Esophagus squamous epithelium (tissue), 5 donors: ENCODE data around the gene STXBP6. TPM values are rescaled to one million over a fixed set of nuclear protein-coding genes. Genes with fewer than 3 reads are reported as not detected.

Experiments used
- DNase-seq: peaks from one replicate; lab custom pipeline; 2025; lab: John Stamatoyannopoulos, UW
- H3K27ac ChIP-seq, 4 donors: fragments of 200-600 bp; sonication (generic); one replicate each; pipeline ENCODE4 v1.5.1; 2016 to 2019; ENCODE audit warnings: mild to moderate bottlenecking in 1 of 4
- H3K27me3 ChIP-seq, 4 donors: fragments of 200-600 bp; sonication (generic); 1 replicate in 3 of 4; 2 replicates in 1 of 4; pipeline versions ENCODE4 v1.5.1 to v1.6.0; 2017 to 2021; ENCODE audit warnings: antibody characterized with exemption in 1 of 4
- H3K36me3 ChIP-seq, 3 donors: fragments of 200-600 bp; sonication (generic); one replicate each; pipeline ENCODE4 v1.5.1; 2016 to 2019
- H3K4me1 ChIP-seq, 3 donors: fragments of 200-600 bp; sonication (generic); one replicate each; pipeline ENCODE4 v1.5.1; 2017 to 2019
- H3K4me3 ChIP-seq, 4 donors: fragments of 200-600 bp; sonication (generic); 1 replicate in 3 of 4; 2 replicates in 1 of 4; pipeline ENCODE4 v1.5.1; 2016 to 2019; ENCODE audit warnings: mild to moderate bottlenecking in 2 of 4, moderate library complexity in 1 of 4
- H3K9me3 ChIP-seq, 3 donors: fragments of 200-600 bp; sonication (generic); one replicate each; pipeline ENCODE4 v1.5.1; 2016 to 2019
- POLR2A ChIP-seq, 4 donors: fragments of 450-650 bp; IDR thresholded peaks; one replicate each; pipeline ENCODE4 v1.6.1; 2017; ENCODE audit warnings: antibody characterized with exemption in 4 of 4, mild to moderate bottlenecking in 4 of 4, moderate library complexity in 3 of 4
- WGBS, 2 donors: methylation state at CpG; one replicate each; pipeline ENCODE4 v1.1.5; 2018; 5-methylcytosine and 5-hydroxymethylcytosine counted together
- intact Hi-C: fragments of 100-400 bp; cut with DNase I; formaldehyde crosslinking; loops from one replicate; pipeline ENCODE4 v1.15.0; 2022
- total RNA-seq, 4 donors: library from RNA; depleted of rRNA; stranded (reverse); fragments of >200 nt; gene quantifications; one replicate each; pipeline ENCODE4 v1.1.0, GENCODE V29; 2016
- TF ChIP-seq, protein P1 (sequence below), 6 experiments: fragments of 450-650 bp in 4 of 6; fragments of 200-600 bp in 2 of 6; sonication (generic) in 2 of 6; IDR thresholded peaks; one replicate each; pipeline ENCODE4 v1.5.1; 2016 to 2019; ENCODE audit warnings: antibody characterized with exemption in 6 of 6, mild to moderate bottlenecking in 4 of 6, moderate library complexity in 4 of 6
- donor health status: DM: yes; HTN: yes; CAD: no.

The STXBP6 gene
- total RNA-seq, 4 donors from 2014 or later = 1.2 to 9.7 (median 2.8) TPM

DNA sequence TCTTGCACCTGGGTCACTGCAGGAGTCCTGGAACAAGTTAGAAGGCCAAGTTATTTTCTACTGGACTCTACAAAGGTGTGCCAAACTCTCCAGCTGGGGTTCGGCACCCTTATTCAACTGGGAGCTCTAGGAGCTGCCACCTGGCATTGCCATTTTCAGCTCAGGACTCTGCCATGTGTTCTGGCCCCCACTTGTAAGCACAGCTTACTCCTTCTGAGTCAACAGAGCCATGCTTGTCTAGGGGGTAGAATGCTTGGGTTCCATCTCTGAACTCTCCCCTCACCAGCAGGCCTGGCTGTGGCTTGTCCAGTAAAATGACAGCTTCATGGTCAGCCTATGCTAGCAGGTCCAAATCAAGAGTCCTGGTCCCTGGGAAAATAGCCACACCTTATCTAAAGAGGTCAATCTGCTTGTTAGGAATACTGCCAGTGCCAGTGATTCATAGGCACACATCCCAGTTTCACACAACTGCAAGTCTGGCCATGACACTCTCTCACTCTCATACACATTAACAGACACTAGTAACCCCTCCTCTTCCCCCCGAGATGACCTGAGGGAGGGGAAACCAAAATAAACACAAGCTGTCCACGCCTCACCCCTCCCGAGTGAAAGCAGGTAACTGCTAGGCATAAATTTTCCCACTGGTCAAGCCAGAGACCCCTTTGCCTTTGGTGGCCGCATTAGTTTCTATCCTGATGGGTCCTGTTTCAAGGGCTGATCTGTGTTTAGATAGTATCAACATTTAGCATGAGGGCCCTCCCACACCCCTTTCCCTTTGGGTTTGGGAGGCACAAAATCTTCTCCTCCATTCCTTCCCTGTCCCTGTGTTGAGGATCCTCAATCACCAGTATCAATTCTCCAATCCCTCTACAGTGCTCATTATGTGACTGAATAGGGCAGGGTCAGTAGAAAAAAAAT is 233.7 kb downstream of the STXBP6 start:
- intact Hi-C loops = no loop called here
- H3K27ac ChIP-seq = peak overlapping the region in 1 of 4 donors; percentile 39
- no peak overlapping the region for H3K4me3 ChIP-seq
- 44 to 59% methylated on average over 4 to 5 of the region's 5 CpGs for WGBS, 2 donors
- no peaks in the 10 kb centered on the region for H3K36me3 ChIP-seq
- no peaks in the 10 kb centered on the region for H3K27me3 ChIP-seq
- TF ChIP-seq POLR2A (IDR thresholded peaks at IDR 0.05) = no peak
- TF ChIP-seq, protein P1, sequence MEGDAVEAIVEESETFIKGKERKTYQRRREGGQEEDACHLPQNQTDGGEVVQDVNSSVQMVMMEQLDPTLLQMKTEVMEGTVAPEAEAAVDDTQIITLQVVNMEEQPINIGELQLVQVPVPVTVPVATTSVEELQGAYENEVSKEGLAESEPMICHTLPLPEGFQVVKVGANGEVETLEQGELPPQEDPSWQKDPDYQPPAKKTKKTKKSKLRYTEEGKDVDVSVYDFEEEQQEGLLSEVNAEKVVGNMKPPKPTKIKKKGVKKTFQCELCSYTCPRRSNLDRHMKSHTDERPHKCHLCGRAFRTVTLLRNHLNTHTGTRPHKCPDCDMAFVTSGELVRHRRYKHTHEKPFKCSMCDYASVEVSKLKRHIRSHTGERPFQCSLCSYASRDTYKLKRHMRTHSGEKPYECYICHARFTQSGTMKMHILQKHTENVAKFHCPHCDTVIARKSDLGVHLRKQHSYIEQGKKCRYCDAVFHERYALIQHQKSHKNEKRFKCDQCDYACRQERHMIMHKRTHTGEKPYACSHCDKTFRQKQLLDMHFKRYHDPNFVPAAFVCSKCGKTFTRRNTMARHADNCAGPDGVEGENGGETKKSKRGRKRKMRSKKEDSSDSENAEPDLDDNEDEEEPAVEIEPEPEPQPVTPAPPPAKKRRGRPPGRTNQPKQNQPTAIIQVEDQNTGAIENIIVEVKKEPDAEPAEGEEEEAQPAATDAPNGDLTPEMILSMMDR (IDR thresholded peaks at IDR 0.05) = no peak
- H3K9me3 ChIP-seq = no peaks in the 10 kb centered on the region
- H3K4me1 ChIP-seq = peaks cover 0 to 23% (median 0%) of the 10 kb centered on the region in 3 donors
- DNase-seq = no peak

DNA sequence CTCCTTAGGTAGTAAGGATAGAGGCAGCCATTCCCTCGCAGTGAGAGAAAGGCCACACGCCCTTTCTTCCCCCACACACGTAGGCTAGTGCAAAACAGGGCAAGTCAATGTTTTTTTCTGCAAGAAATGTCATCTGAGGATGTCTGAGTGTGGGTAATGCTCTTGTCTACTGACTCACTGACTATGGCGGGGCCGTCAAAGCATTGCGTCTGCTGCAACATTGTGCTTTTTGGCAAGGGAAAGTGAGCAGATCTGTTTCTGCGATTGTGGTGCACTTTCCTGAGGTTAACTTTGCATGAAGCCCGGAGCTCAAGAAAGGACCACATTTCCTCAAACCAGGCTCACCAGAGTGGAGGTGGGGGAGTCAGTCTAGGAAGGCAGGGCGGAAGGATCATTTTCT is 234.4 kb downstream of the STXBP6 start:
- Histone ChIP-seq H3K4me3 (no peak overlapping the region), H3K36me3 (no peaks in the 10 kb centered on the region), H3K27ac (no peak overlapping the region), H3K4me1 (peaks cover 0 to 23% (median 0%) of the 10 kb centered on the region in 3 donors), H3K27me3 (no peaks in the 10 kb centered on the region), H3K9me3 (no peaks in the 10 kb centered on the region)
- TF ChIP-seq, protein P1 (IDR thresholded peaks at IDR 0.05) = no peak
- TF ChIP-seq POLR2A (IDR thresholded peaks at IDR 0.05) = no peak
- no peak for DNase-seq
- 84 to 92% methylated on average over 6 to 9 of the region's 9 CpGs for WGBS, 2 donors
- intact Hi-C loops = no loop called here

DNA sequence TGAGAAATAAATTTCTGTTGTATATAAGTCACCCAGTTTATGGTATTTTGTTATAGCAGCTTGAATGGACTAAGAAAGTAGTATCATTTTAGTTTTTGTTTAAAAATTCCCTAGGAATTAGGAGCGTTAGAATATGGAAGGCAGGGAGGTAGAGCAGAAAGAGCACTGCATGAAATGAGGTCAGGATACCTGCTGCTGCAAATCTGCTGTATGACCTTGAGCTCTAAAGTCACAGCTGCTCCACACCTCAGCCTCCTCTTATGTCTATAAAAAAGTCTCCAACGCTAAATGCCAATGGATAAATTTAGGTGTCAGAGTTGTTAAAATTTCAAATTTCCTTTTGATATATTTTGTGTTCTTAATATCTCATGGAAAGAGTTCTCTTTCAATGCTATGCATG is 235.0 kb downstream of the STXBP6 start:
- peaks cover 0 to 27% (median 0%) of the 10 kb centered on the region in 3 donors for H3K4me1 ChIP-seq
- no peak for DNase-seq
- H3K36me3 ChIP-seq = no peaks in the 10 kb centered on the region
- no peak overlapping the region for H3K4me3 ChIP-seq
- no peak for TF ChIP-seq POLR2A (IDR thresholded peaks at IDR 0.05)
- TF ChIP-seq, protein P1 (IDR thresholded peaks at IDR 0.05) = no peak
- intact Hi-C loops = no loop called here
- 86 to 100% methylated on average over 2 of the region's 2 CpGs for WGBS, 2 donors
- H3K27ac ChIP-seq = no peak overlapping the region
- H3K9me3 ChIP-seq = no peaks in the 10 kb centered on the region
- H3K27me3 ChIP-seq = no peaks in the 10 kb centered on the region

DNA sequence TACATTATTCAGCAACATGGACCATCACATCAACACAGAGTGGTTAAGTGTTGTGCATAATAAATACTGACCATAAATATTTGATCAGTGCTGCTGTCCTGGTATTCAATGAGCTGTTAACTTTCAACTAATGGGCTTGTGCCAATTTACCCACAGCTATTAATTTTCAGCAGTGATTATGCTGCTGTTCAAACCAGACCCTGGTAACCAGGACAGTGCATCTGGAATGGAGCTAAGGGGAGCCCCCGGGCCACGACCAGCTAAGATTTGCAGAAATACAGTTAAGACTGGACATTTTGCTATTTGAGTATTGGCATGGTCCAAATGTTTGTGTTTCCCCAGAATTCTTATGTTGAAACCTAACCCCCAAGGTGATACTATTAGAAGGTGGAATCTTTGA is 235.6 kb downstream of the STXBP6 start:
- H3K27me3 ChIP-seq = no peaks in the 10 kb centered on the region
- DNase-seq = no peak
- 86 to 100% methylated on average over 1 of the region's 2 CpGs for WGBS, 2 donors
- H3K9me3 ChIP-seq = no peaks in the 10 kb centered on the region
- H3K27ac ChIP-seq = no peak overlapping the region
- H3K4me1 ChIP-seq = peaks cover 0 to 27% (median 0%) of the 10 kb centered on the region in 3 donors
- TF ChIP-seq POLR2A (IDR thresholded peaks at IDR 0.05) = no peak
- TF ChIP-seq, protein P1 (IDR thresholded peaks at IDR 0.05) = no peak
- H3K36me3 ChIP-seq = no peaks in the 10 kb centered on the region
- intact Hi-C loops = no loop called here
- no peak overlapping the region for H3K4me3 ChIP-seq

DNA sequence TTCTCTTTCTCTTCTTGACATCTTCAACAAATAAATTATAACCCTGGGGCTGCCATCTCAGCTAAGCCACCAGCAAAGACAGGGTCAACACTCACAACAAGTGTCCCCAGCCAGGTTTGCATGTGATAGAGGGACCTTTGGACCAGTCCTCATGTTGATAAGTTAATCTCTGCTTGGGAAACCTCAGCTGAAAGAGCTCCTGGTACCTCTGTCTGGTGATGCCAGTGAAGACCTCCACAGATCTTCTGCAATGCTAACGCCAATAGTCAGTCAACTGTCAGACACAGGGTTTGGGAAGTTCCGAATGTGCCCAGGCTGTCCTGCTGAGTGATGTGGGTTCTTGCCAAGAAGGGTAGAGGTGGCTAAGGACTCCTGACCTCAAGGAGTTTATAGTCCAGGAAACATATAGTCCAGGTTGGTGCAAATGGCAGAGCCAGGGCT is 236.1 kb downstream of the STXBP6 start:
- H3K27me3 ChIP-seq = no peaks in the 10 kb centered on the region
- H3K4me1 ChIP-seq = peaks cover 0 to 27% (median 0%) of the 10 kb centered on the region in 3 donors
- no peaks in the 10 kb centered on the region for H3K9me3 ChIP-seq
- 90% methylated on average over 2 of the region's 2 CpGs; no CpG with 5 or more reads in 1 of the 2 donors for WGBS, 2 donors
- intact Hi-C loops = no loop called here
- DNase-seq = no peak
- no peak for TF ChIP-seq POLR2A (IDR thresholded peaks at IDR 0.05)
- TF ChIP-seq, protein P1 (IDR thresholded peaks at IDR 0.05) = no peak
- no peak overlapping the region for H3K27ac ChIP-seq
- no peak overlapping the region for H3K4me3 ChIP-seq
- no peaks in the 10 kb centered on the region for H3K36me3 ChIP-seq
